NCI-H774 (cell line): ENCODE measurements around the gene MAP3K8.

Experiments
- DNase-seq: peaks from one replicate; lab custom pipeline; 2025; lab: John Stamatoyannopoulos, UW

Gene MAP3K8

DNA sequence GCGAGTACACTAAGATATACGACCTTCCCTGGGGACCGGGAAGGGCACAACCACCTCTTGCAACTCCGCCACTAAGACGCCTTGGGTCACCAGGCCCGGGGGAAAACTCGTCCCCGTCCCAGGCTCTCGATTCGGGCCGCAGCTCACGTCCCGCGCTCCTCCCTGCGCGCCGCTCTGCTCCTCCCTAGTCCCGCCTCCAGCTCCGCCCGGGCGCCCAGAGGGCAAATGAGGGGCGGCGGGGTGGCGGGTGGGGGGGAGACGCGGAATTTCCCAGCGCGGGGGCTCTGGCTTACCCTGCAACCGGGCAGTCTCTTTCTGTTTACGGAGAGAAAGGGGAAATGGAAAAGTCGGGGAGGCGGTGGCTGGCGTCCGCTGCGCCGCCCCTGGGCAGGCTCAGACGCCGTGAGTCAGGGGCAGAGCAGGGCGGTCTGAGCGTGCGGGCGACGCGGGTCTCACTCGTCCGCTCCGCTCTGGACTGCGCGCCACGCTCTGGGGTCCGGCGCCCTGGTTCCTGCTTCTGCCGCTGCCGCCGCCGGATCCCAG lies at the start of gene MAP3K8:
Gene MAP3K8 (plus strand): TSS at position 455 of the 543 bp plus-strand sequence. CDS start 4,755 bp downstream, outside the sequence.
- peak; percentile 41 for DNase-seq

DNA sequence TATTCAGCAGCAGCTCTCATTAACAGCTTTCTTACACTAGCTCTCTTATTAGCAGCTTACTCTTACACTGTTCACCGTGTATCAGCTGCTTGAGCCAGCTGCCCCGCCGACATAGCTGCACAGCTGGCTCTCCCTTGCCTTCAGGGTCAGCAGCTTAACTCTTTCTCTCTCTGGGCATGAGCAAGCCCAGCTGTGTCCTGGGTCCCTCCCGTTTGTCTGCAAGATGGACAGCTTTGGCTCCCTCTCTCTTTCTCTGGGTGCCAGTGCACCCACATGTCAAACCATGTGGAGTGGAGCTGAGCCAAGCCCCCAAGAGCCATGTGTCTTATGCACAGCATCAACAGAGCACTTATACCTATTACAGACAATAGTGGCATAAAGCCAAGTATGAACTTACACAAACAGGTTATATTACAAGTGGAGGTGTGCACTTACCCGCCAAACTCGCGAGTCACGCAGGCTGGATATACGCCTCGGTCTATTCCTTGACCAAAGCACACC lies 49.2 kb upstream of the MAP3K8 start:
- DNase-seq: peak; percentile 7

- DNase-seq: no peak
These were observed 47.0 kb upstream of the MAP3K8 start for GRCh38 chr10:30386801-30387588.

DNA sequence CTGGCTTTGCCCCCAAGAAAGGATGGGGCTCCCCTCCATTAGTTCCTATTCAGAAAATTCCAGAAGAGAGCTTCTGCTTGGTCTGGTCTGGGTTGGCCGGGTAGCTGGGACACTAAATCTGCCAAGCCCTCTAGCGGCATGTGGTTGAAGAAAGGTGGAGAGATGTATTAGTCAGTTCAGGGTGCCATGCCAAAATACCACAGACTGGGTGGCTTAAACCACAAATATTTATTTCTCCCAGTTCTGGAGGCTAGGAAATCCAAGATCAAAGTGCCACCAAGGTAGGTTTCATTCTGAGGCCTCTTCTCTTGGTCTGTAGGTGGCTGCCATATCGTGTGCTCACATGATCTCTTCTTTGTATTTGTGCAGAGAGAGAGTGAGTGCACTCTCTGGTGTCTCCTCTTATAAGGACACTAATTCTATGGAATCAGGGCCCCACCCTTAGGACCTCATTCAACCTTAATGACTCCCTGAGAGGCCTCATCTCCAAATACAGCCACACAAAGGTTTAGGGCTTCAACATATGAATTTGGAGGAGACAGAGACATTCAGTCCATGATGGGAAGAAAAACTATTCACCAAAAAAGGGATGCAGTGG lies 46.2 kb upstream of the MAP3K8 start:
- DNase-seq: no peak

DNA sequence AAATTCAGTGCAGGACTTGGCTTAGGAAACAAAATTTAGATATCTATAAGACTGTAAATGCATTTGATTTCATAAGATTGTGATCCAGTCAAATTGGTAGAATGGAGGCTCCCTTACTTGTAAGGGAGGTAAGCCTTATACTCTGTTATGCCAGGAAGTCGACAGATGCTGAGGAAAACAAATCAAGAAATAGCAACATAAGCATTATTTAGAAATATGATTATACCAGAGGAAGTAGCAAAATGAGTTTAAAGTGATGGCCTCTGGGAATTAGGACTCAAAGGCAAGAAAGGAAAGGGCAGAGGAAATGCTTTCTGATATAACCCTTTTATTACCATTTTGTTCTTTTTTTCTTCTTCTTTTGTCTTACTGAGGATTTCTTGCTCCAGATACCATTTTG lies 44.4 kb upstream of the MAP3K8 start:
- DNase-seq: no peak

- no peak for DNase-seq
These were observed 43.8 kb upstream of the MAP3K8 start for GRCh38 chr10:30390207-30390606.

DNA sequence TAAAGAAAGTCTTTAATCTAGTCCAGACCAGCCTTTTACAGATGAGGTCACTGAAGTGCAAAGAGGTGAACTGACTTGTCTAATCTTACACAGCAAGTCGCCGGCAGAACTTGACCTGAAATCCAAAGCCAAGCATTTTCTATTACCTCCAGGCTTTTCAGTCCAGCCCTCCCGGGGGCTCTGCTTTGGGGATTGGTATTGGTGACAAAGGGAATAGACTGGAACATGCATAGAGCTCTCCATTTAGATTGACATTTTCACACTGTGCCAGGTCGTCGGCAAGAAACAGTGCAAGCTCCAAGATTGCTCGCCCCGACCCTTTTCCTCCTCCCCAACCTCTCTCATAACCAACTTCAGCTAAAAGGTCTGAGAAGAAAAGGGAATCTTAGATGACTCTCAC lies 42.7 kb upstream of the MAP3K8 start:
- DNase-seq: no peak

DNA sequence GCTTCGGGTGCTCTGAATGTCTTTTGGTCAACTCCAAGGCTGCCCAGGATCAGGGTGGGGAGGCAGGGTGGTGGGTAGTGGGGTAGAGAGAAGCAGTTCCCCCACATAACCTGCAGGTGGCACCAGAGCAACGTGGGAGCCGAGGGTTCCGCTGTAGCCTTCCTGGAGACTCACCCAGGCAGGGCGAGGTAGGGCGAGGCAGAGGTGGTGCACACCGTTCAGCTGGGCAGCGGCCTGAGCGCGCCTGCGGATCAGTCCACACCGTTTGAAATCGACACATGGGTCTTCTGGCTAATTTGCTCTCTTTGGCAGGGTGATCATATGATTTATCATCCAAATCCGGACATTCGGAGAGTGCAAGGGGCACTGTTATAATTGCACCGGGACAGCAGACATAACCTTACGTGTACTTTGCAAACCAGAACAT lies 41.4 kb upstream of the MAP3K8 start:
- peak; percentile 39 for DNase-seq

DNA sequence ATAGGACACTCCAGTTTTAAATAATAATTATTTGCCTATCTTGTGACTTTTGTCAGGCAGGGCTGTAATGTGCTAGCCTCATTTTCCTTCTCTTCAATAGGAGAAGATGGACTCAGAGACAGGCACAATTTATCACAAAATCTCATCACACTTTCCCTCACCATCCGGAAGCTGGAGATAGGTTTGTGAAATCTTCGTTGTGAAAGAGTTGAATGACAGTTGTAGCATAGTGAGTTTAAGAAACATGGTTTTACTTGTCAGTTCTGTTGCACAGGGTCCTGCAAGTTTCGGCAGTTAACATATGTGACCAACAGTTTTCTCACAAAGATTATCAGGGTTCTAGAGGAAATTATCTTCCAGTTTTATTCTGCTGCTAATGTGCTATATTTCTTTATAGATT lies 37.7 kb upstream of the MAP3K8 start:
- DNase-seq: no peak

DNA sequence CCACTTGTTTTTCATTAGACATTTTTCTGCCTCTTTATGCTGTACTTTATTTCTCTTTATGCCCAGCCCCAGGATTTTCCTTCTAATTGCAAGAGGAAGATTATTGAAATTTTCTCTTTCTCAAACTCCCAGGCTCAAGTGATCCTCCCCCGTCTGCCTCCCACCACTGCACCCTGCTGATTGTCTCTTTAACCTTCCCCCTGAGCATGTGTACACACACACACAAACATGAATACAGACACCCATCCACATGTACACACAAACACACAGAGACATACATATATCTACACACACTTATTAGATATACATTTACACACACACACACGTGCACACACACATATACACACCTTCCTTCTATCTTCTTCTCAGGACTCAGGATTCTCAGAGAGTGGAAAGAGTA lies 37.3 kb upstream of the MAP3K8 start:
- DNase-seq: no peak

DNA sequence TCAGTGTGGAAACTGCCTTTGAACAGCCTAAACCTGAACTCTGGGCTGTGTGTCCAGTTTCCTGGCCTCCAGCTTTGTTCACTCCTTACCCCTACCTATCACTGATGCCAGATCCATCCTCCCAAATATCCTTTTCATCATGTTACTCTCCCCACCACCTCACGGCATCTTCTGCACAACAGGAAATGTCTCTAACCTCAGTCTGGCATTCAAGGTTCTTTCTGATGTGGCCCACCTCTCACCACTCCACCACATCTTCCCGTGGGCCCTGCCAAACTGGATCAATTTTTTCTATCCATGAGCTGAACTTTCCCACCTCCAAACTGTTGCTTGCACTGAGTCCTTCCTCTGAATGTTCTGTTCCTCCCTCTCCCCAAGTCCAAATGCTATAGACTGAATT lies 35.8 kb upstream of the MAP3K8 start:
- no peak for DNase-seq

DNA sequence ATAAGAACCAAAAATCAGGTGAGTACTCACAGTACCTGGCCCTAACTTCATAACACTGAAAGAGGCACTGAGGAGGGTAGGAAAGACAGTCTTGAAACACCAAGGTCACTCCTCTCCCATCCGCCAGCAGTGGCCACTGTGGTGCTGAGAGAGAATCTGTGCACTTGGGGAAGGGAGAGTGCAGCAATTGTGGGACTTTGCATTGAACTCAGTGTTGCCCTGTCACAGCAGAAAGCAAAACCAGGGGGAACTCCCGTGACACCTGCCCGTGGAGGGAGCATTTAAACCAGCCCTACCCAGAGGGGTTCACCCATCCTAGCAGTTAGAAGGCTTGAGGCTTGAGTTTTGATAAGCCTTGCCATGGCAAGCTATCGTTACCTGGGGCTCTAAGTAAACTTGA lies 35.2 kb upstream of the MAP3K8 start:
- no peak for DNase-seq

DNA sequence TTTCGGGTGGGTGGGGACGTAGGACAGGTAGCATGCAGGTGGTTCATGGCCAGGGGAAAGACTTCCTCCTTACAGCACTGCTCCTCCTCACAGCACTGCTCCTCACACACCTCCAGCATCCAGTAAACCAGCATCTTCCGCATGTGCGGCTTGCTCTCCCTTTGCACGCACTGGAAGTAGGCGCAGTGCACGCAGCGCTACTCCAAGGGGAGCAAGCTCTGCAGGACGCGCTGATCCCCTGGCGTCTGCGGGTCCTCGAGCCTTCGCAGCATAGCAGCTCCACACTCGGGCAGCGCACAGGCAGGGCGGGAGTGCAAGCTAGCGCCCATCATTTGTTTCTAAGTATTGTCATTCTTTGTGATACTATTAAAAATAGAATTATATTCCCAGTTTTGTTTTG lies 30.5 kb upstream of the MAP3K8 start:
- DNase-seq: no peak

- no peak for DNase-seq
These were observed 29.4 kb upstream of the MAP3K8 start for GRCh38 chr10:30404540-30404939.

DNA sequence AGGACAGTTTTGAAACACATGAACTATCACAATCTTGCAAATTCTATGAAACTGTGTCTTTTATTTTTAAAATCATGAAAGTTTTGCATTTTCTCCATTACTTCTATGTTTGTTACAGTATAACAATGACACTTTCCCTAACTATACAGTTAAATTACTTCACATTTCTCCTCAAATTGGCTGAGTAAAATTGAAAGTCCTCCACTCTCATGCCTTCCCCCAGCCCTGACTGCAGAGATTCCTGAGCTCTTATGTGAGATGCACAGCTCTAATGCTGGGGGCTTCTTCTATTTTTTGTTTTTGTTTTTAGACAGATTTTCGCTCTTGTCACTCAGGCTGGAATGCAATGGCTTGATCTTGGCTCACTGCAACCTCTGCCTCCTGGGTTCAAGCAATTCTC lies 22.7 kb upstream of the MAP3K8 start:
- DNase-seq: no peak

- DNase-seq: no peak
These were observed 21.1 kb upstream of the MAP3K8 start for GRCh38 chr10:30412901-30413300.

- DNase-seq: peak; percentile 35
These were observed 19.9 kb upstream of the MAP3K8 start for GRCh38 chr10:30413996-30414576.

GRCh38 chr10:30415593-30415992 lies 18.4 kb upstream of the MAP3K8 start:
- no peak for DNase-seq

- no peak for DNase-seq
These were observed 16.7 kb upstream of the MAP3K8 start for GRCh38 chr10:30417301-30417700.

DNA sequence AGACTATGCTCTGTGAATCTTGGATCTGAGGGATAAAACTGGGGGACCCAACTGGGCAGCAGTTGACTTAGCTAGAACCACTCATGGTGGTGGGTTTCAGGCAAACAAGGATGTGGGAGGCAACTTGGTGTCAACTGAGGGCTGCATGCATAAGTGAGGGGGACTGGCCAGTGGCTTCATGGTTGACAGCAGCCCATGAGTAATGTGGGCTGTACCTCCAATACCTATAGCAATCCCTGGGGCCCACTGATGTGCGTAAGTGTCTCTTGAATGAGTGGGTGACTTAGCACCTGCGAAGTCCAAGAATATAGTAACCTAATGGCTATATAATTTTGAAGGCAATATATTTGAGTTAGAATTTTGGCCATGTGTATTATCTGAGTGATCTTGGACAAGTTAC lies 13.7 kb upstream of the MAP3K8 start:
- DNase-seq: no peak

DNA sequence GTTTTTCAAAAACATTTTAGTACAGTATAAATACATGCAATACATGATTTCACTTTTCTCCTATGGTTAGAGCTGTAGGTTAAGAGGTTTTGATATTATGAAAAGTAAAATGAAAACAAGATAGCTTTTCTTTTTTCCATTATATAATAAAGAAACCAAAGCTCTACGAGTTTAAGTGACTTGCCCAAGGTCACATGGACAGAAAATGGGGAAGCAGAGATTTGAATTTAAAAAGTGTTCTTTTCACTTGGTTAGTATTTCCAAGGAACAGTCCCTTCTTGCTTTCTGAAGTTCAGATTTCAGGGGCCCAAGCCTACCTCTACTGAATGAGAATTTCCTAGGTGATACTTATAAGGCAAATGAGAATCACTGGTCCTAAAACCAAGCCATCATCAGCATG lies 13.2 kb upstream of the MAP3K8 start:
- no peak for DNase-seq

GRCh38 chr10:30422151-30422695 lies 11.8 kb upstream of the MAP3K8 start:
- no peak for DNase-seq
